NCI-H460 (cell line): ENCODE data around the gene IFT88. TPM values are rescaled to one million over a fixed set of nuclear protein-coding genes. Genes with fewer than 3 reads are reported as not detected.

Source experiments
- DNase-seq: peaks from one replicate; pipeline ENCODE4 v3.0.0-alpha.2; 2016; ENCODE audit warnings: low read depth; ENCODE audit errors: extremely low read depth
- total RNA-seq: library from RNA; depleted of rRNA; stranded (reverse); fragments of >200 nt; shearing (Covaris generic); gene quantifications from 2 replicates; pipeline ENCODE4 v1.2.3, GENCODE V29; 2014

The IFT88 gene
- total RNA-seq, 1 experiment from 2014 or later, result 21.9 TPM

GRCh38 chr13:20713751-20714150 is 146.8 kb downstream of the IFT88 start:
- DNase-seq, result no peak

- no peak for DNase-seq
Measured at GRCh38 chr13:20714161-20714560, 147.2 kb downstream of the IFT88 start.

DNA sequence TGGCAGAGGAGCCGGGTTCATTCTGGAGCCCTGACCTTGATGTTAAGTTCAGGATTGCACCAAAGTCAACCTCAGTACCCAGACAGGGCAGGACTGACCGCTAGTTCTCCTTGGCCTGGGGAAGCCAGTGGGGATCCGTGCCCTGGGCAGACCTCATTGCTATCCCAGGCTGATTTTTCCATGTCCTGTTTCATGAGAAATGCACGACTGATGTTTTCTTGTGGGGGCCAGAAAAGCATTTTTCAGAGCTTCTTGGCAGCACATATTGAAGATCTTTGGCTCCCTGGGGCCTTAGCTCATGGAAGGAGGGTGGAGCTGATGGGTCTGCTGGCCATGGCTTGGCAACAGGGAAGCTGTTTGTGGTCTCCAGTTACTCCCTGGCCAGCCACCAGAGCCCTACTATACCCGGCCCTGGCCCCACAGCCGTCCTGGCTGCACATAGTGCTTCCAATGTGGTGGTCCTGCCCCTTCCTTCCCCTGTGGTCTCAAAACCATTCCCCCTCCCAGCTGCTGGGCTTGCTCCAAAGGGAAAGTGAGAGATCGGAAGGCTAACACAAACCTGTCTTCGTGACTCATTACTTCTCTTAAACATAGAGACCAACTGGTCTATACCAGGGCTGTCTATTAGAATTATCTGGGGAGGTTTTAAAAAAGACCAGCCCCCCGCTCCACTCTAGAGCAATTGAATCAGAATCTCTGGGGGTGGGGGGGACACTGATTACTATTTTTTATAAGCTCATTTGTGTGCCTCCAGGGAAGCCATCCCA is 147.8 kb downstream of the IFT88 start:
- no peak for DNase-seq

- DNase-seq, result no peak
Measured at GRCh38 chr13:20715330-20715712, 148.4 kb downstream of the IFT88 start.

DNA sequence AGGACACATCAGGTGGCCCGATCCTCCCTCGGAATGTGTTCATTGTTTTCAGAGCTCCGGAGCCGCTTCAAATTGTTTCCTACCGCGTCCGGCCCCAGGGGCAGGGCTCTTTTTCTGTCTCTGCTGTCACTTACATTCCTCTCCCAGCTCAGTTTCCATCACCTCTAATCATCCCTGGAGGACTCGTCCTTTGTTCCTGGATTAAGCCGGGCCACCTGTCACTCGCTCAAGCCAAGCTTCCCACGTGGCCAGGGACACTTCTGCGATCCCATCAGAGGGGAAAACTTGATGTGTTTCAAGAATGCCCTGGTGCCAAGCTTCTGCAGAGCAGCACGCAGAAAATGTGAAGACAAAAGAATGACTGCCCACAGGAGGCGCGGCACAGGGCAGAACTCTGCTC is 150.0 kb downstream of the IFT88 start:
- no peak for DNase-seq

DNA sequence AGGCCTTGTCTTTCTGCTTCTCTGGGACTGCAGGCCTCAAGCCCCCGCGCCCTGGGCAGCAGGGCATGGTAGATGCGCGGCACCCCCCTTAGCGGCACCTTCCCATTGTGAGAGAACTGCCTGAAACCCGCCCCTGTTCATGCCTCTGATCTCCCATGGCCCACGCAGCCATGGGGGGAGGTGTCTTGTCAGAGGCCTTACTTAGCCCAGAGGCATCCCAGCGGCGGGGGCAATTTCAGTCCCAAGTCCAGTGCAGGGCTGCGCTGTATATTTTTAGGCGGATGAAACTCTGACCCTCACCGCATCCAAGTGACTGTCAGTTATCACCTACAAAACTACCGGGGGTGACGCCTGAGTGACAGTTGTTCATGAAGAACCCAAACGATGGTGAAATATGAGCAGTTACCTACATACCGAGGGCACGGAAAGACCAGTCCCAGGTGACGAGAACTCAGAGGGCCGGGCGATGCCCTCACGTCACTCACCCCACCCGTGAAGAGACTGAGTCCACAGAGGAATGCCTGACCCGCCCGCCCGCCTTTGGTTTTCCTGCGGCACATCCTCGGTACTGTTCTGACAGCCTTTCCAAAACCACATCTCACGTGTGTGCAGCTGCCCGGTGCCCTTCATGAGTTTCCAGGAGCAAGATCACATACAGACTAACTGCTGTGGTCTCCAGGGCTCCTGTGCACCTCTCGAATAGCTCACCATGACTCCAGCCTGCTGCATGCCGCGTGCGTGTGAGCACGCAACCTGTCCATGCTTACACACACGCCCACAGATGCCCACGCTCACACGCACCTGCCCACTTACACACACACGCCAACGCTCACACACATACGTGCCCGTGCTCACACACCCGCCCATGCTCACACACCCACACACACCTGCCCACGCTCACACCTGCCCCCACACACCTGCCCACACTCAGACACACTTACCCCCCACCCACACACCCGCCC is 150.9 kb downstream of the IFT88 start:
- DNase-seq, result no peak

DNA sequence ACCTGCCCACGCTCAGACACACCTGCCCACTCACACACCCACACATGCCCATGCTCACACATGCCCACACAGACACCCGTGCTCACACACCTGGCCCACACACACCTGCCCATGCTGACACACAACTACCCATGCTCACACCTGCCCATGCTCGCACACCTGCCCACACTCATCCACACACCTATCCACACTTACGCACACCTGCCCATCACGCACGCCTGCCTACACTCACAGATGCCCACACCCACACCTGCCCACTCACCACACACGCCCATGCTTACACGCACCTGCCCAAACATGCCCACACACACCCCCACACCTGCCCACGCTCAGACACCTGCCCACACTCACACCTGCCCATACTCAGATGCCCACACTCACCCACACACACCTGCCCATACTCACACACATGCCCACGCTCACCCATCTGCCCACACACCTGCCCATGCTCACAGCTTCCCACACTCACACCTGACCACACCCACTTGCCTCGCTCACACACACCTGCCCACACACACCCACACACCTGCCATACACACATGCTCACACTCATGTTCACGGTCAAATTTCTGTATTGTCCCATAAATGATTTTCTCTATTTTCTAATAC is 152.1 kb downstream of the IFT88 start:
- no peak for DNase-seq

DNA sequence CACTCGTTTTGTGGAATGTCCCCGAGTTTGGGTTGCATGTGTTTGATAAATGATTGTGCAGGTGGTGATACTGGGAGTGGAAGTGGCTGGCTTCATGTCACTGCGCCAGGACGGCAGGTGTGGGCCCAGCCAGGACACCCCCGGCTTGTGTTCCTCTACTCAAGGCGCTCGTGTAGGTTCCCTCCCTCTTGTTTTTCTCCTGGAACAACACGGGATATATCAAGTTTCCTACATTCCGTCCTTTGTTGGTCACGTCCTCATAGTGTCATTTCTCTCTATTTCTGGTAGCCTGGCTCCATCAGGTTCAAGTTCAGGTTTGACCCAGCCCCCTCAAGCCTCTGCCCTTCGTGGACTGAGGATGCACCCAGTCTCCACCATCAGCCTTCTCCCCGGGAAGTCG is 152.8 kb downstream of the IFT88 start:
- no peak for DNase-seq

GRCh38 chr13:20720499-20720898 is 153.5 kb downstream of the IFT88 start:
- DNase-seq, result no peak

DNA sequence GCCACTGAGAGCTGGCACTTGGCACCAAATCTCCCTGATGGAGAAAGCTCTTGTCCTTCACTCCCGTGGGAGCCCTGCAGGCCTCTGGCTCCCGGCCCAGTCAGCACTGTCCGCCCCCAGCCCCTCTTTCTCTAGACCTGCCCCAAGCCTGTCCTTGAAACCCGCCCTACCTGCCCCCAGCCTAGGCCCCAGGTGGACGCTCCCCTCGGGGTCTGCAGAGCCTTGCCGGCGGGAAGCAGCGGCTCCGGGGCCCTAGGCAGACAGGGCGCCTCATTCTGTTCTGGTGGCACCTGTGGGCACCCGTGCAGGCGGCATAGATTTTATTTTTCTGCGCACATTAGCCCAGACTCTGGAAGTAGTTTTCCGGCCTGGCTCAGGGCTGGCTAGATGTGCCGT is 154.1 kb downstream of the IFT88 start:
- DNase-seq, result no peak

DNA sequence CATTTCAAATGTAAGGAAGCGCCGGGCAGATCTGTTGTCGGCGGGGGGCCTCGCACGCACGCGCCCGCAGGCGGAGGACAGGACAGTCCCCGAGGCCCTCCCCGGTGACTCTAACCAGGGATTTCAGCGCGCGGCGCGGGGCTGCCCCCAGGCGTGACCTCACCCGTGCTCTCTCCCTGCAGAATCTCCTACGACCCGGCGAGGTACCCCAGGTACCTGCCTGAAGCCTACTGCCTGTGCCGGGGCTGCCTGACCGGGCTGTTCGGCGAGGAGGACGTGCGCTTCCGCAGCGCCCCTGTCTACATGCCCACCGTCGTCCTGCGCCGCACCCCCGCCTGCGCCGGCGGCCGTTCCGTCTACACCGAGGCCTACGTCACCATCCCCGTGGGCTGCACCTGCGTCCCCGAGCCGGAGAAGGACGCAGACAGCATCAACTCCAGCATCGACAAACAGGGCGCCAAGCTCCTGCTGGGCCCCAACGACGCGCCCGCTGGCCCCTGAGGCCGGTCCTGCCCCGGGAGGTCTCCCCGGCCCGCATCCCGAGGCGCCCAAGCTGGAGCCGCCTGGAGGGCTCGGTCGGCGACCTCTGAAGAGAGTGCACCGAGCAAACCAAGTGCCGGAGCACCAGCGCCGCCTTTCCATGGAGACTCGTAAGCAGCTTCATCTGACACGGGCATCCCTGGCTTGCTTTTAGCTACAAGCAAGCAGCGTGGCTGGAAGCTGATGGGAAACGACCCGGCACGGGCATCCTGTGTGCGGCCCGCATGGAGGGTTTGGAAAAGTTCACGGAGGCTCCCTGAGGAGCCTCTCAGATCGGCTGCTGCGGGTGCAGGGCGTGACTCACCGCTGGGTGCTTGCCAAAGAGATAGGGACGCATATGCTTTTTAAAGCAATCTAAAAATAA is 154.7 kb downstream of the IFT88 start:
- DNase-seq, result no peak

DNA sequence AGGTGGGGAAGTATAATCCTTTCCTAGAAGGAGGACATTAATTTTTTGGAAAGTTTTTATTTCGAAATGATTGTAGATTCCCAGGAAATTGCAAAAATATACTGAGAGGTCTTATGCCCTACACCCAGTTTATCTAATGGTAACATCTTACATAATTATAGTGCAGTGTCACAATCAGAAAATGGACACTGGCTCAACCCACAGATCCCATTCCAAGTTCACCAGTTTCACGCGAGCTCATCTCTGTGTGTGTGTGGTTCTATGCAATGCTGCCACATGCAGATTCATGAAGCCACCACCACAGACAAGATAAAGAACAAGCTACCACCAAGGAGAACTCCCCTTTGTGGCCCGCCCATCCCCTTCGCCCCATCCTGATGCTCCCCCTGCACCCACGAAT is 160.9 kb downstream of the IFT88 start:
- no peak for DNase-seq

DNA sequence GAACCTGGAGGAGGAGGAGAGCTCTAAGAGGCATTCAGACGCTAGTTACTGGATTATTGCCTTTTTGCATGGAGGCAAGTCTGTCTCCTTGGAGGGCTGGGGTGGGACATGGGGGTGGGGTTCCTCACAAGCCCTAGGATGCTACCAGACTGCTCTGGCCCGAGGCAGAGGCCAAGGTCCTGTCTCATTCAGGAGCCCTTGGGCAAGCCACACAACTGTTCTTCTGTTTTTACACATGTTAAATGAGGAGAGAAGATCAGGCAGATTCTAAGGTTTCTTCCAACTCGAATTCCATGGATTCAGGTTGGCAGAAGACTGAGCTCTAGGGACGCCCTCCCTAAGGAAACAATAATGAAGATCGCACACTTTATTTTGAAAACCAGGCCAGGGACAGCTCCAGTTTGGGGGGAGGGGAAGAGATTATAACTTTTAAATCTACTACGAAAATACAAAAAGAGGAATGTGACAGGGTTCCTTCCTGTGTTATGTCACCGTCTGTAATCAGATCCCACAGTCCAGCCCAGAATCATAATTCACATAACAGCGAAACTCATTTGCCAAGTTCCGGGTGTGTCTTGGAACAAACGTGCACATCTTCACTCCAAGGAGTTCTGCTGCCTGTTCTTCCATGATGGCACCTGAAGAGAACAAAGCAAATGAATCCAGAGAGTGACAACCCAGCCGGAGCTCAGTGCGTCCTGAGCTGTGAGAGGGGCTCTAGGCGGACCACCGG is 161.8 kb downstream of the IFT88 start:
- DNase-seq, result no peak

DNA sequence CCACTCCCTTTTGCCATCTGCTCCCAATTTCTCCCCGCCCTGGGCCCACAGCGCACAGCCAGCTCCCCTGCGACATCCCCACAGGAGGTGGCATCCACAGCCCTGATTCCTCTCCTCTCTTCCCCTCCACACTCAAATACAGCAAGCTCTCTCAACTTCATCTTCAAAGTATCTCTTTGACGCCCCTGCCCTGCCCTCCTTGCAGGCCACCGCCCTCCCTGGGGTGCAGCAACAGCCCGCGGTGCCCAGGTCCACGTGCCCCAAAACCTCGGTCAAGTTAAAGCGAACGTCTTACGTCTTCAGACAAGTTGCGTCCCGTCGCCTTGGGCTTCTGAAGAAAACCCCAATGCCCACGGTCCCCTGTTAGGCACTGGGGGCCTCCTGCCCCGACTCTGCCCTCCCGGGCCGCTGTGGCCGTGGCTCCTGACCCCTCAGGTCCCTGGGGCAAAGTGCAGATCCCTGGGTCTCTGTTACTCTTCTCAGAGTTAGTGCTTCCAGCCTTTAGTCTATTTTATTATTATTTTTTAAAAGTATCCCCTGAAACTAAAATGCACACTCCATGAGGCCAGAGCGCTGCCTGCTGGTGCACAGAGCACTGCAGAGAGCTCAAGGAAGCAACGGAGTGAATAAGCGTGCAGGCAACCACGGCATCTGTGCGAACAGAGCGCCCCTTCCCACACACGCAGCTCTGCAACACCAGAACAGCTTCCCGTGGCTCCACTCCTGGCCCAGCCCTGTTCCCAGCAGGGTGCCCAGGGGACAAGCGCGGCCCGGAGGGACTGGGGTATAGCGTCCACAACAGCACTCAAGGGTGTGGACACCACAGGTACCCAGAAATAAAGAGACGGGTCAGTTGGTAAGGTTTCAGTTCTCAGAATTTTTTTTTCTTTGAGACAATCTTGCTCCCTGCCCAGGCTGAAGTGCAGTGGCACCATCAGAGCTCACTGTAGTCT is 163.0 kb downstream of the IFT88 start:
- no peak for DNase-seq

DNA sequence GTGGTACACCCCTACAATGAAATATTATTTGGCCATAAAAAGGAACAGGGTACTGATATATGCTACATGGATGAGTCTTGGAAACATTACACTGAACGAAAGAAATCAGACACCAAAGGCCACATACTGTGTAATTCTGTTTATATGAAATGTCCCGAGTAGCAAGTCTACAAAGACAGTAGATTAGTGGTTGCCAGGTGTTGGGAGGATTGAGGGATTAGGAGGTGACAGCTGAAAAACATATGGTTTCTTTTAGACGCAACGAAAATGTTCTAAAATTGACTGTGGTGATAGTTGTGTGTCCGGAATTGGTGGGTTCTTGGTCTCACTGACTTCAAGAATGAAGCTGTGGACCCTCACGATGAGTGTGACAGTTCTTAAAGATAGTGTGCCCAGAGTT is 171.7 kb downstream of the IFT88 start:
- DNase-seq, result no peak

GRCh38 chr13:20740021-20740420 is 173.1 kb downstream of the IFT88 start:
- DNase-seq, result no peak
